H1 (cell line): ENCODE measurements around the gene MSL1. TPM values are rescaled to one million over a fixed set of nuclear protein-coding genes. Genes with fewer than 3 reads are reported as not detected.

ENCODE experiments used
- microRNA-seq, 2 experiments: library from miRNA; unstranded; fragments of <30 nt; microRNA quantifications; one replicate each; pipeline versions ENCODE4 to v1.2.0, GENCODE V29; 2016 to 2020; ENCODE audit warnings: borderline microRNAs expressed in 2 of 2, borderline number of aligned reads in 2 of 2, borderline replicate concordance in 1 of 2
- polyA plus RNA-seq, 7 experiments: library from polyadenylated mRNA; depleted of rRNA in 3 of 7; stranded (reverse) in 5 of 7; unstranded in 2 of 7; fragments of >200 nt in 5 of 7; fragments of 200-250 nt in 2 of 7; gene quantifications; 1 replicate in 5 of 7; 2 replicates in 1 of 7; 4 replicates in 1 of 7; pipeline versions ENCODE4 v1.2.1 to v1.2.3, GENCODE V29; 2011 to 2013; ENCODE audit warnings: missing spikeins in 2 of 7, mixed read lengths in 2 of 7
- total RNA-seq: library from RNA; stranded (reverse); fragmentation: NEBNext Ultra II Directional; extraction: Animal tissue kit (Norgen Biotek cat#: 25700); gene quantifications from 2 replicates; pipeline ENCODE4 v1.2.1, GENCODE V29; 2021

The MSL1 gene
- total and polyA plus RNA-seq, 2 of the 8 experiments (the other 6 are each of a cell fraction or from before 2014, with no cell fraction given): 24.1 to 66.5 TPM

Small RNA genes within 50 kb of the gene (microRNA-seq; reads per million reads assigned to microRNA genes)
- 0.20 to 0.69 reads per million in 2 experiments for gene MIR6866

Other genes with a start within 250 kb of the MSL1 start
- 10.3 and 11.8 TPM in 2 replicates for gene GSDMB, start 203.3 kb upstream of the MSL1 start, total RNA-seq
- 9.7 and 9.8 TPM in 2 replicates for gene GSDMB, start 203.3 kb upstream of the MSL1 start, polyA plus RNA-seq (2011; rRNA removed)
- 50.4 and 54.6 TPM in 2 replicates for gene ORMDL3, start 194.4 kb upstream of the MSL1 start, total RNA-seq
- 108 and 168 TPM in 2 replicates for gene ORMDL3, start 194.4 kb upstream of the MSL1 start, polyA plus RNA-seq (2011; rRNA removed)
- gene LRRC3C, start 194.2 kb upstream of the MSL1 start, total RNA-seq: not detected in 2 replicates
- not detected in 2 replicates for gene LRRC3C, start 194.2 kb upstream of the MSL1 start, polyA plus RNA-seq (2011; rRNA removed)
- gene GSDMA, start 159.0 kb upstream of the MSL1 start, total RNA-seq: not detected in 2 replicates
- gene GSDMA, start 159.0 kb upstream of the MSL1 start, polyA plus RNA-seq (2011; rRNA removed): 0.03 and 0.05 TPM in 2 replicates
- 198 TPM in 2 replicates for gene PSMD3, start 141.2 kb upstream of the MSL1 start, total RNA-seq
- 151 and 182 TPM in 2 replicates for gene PSMD3, start 141.2 kb upstream of the MSL1 start, polyA plus RNA-seq (2011; rRNA removed)
- gene CSF3, start 106.5 kb upstream of the MSL1 start, total RNA-seq: not detected in 2 replicates
- 0.03 TPM in 1 of 2 replicates, not detected in the other for gene CSF3, start 106.5 kb upstream of the MSL1 start, polyA plus RNA-seq (2011; rRNA removed)
- 81.7 and 90.6 TPM in 2 replicates for gene MED24, start 67.6 kb upstream of the MSL1 start, total RNA-seq
- gene MED24, start 67.6 kb upstream of the MSL1 start, polyA plus RNA-seq (2011; rRNA removed): 92.7 and 120 TPM in 2 replicates
- 10.2 and 11.8 TPM in 2 replicates for gene THRA, start 59.0 kb upstream of the MSL1 start, total RNA-seq
- gene THRA, start 59.0 kb upstream of the MSL1 start, polyA plus RNA-seq (2011; rRNA removed): 6.4 and 8.2 TPM in 2 replicates
- 4.3 and 4.6 TPM in 2 replicates for gene NR1D1, start 21.4 kb upstream of the MSL1 start, total RNA-seq
- gene NR1D1, start 21.4 kb upstream of the MSL1 start, polyA plus RNA-seq (2011; rRNA removed): 1.5 and 3.4 TPM in 2 replicates
- 114 and 116 TPM in 2 replicates for gene CASC3, start 18.6 kb downstream of the MSL1 start, total RNA-seq
- 80.2 and 85.7 TPM in 2 replicates for gene CASC3, start 18.6 kb downstream of the MSL1 start, polyA plus RNA-seq (2011; rRNA removed)
- gene RAPGEFL1, start 55.5 kb downstream of the MSL1 start, total RNA-seq: 18.1 and 20.2 TPM in 2 replicates
- gene RAPGEFL1, start 55.5 kb downstream of the MSL1 start, polyA plus RNA-seq (2011; rRNA removed): 20.0 and 25.0 TPM in 2 replicates
- gene WIPF2, start 97.3 kb downstream of the MSL1 start, total RNA-seq: 21.1 and 25.3 TPM in 2 replicates
- 6.9 and 9.2 TPM in 2 replicates for gene WIPF2, start 97.3 kb downstream of the MSL1 start, polyA plus RNA-seq (2011; rRNA removed)
- 139 and 140 TPM in 2 replicates for gene CDC6, start 165.9 kb downstream of the MSL1 start, total RNA-seq
- 38.0 and 50.5 TPM in 2 replicates for gene CDC6, start 165.9 kb downstream of the MSL1 start, polyA plus RNA-seq (2011; rRNA removed)
- gene RARA, start 187.2 kb downstream of the MSL1 start, total RNA-seq: 13.4 and 16.5 TPM in 2 replicates
- gene RARA, start 187.2 kb downstream of the MSL1 start, polyA plus RNA-seq (2011; rRNA removed): 4.4 and 7.8 TPM in 2 replicates
- 1.4 and 1.9 TPM in 2 replicates for gene GJD3, start 242.8 kb downstream of the MSL1 start, total RNA-seq
- gene GJD3, start 242.8 kb downstream of the MSL1 start, polyA plus RNA-seq (2011; rRNA removed): 0.53 and 0.58 TPM in 2 replicates